CD4-positive, alpha-beta T cell (primary cell): ENCODE results near the gene ST3GAL3. TPM values are rescaled to one million over a fixed set of nuclear protein-coding genes. Genes with fewer than 3 reads are reported as not detected.

Experiments
- ATAC-seq: fragments of 200-7000 bp; cut with Tn5 transposase; one replicate; pipeline ENCODE4 v1.10.0; 2022; ENCODE audit warnings: mild to moderate bottlenecking; ENCODE audit not compliant: poor library complexity
- CTCF ChIA-PET: fragments of 350-600 bp; sonication (Branson Sonifier 250); formaldehyde crosslinking; loops from one replicate; lab custom pipeline; 2021; ENCODE audit warnings: antibody characterized with exemption, inconsistent platforms; lab: Charles Lee
- POLR2A ChIA-PET: fragments of 350-600 bp; sonication (Branson Sonifier 250); formaldehyde crosslinking; loops from one replicate; lab custom pipeline; 2021; ENCODE audit warnings: antibody characterized with exemption, inconsistent platforms; lab: Charles Lee
- DNase-seq, 14 experiments: peaks; one replicate each; pipeline ENCODE4 v3.0.0-alpha.2; 2013 to 2020; ENCODE audit warnings: mixed read lengths in 2 of 14
- H3K27ac ChIP-seq, 2 donors: one replicate each; pipeline versions ENCODE4 v1.5.1 to v1.7.0; 2013; ENCODE audit warnings: low read length in 2 of 2, low read depth in 1 of 2, mild to moderate bottlenecking in 1 of 2
- H3K27me3 ChIP-seq, 2 experiments: 1 replicate in 1 of 2; 2 replicates in 1 of 2; pipeline versions ENCODE4 v1.6.1 to v1.7.0; 2013; ENCODE audit warnings: low read length in 2 of 2, control low read depth in 1 of 2, mild to moderate bottlenecking in 1 of 2, moderate library complexity in 1 of 2; ENCODE audit not compliant: insufficient read depth in 2 of 2, control insufficient read depth in 1 of 2
- H3K36me3 ChIP-seq: one replicate; pipeline ENCODE4 v1.6.1; 2013; ENCODE audit warnings: low read length, control low read depth; ENCODE audit not compliant: insufficient read depth
- H3K4me1 ChIP-seq: one replicate; pipeline ENCODE4 v1.6.1; 2013; ENCODE audit warnings: low read length, control low read depth; ENCODE audit not compliant: insufficient read depth
- H3K4me3 ChIP-seq: one replicate; pipeline ENCODE4 v1.5.1; 2013; ENCODE audit warnings: mild to moderate bottlenecking, low read length, moderate library complexity
- H3K9me3 ChIP-seq, 2 experiments: 1 replicate in 1 of 2; 2 replicates in 1 of 2; pipeline versions ENCODE4 v1.6.1 to v1.7.0; 2013; ENCODE audit warnings: low read length in 2 of 2, mild to moderate bottlenecking in 2 of 2, control low read depth in 1 of 2, moderate library complexity in 1 of 2; ENCODE audit not compliant: control insufficient read depth in 1 of 2, insufficient read depth in 1 of 2
- H3K27ac Mint-ChIP-seq: one replicate; pipeline ENCODE4 v1.8.0; 2020; ENCODE audit warnings: mixed read lengths
- H3K27me3 Mint-ChIP-seq: one replicate; pipeline ENCODE4 v1.8.0; 2021; ENCODE audit warnings: mixed read lengths
- H3K36me3 Mint-ChIP-seq: one replicate; pipeline ENCODE4 v1.8.0; 2021; ENCODE audit warnings: low read depth, mixed read lengths
- H3K4me1 Mint-ChIP-seq: one replicate; pipeline ENCODE4 v1.8.0; 2021; ENCODE audit warnings: low read depth, mixed read lengths
- H3K4me3 Mint-ChIP-seq: one replicate; pipeline ENCODE4 v1.8.0; 2020; ENCODE audit warnings: mild to moderate bottlenecking, mixed read lengths
- H3K9me3 Mint-ChIP-seq: one replicate; pipeline ENCODE4 v1.8.0; 2020; ENCODE audit warnings: mixed read lengths
- CTCF ChIP-seq: fragments of 200-600 bp; IDR thresholded peaks from one replicate; pipeline ENCODE4 v1.8.0; 2022; ENCODE audit warnings: antibody characterized with exemption, mild to moderate bottlenecking
- intact Hi-C, 2 experiments: fragments of 100-400 bp; cut with DNase I in 1 of 2; cut with micrococcal nuclease in 1 of 2; formaldehyde crosslinking; loops; one replicate each; pipeline versions ENCODE4 v1.15.1 to v1.9.0; 2023 to 2025; cut with DNase I, micrococcal nuclease
- total RNA-seq, 174 experiments: library from RNA in 2 of 174; stranded (reverse) in 2 of 174; gene quantifications; one replicate each; pipeline ENCODE4 v1.2.3 and lab custom pipeline; 2021 to 2026

The ST3GAL3 gene
- total RNA-seq, 2 experiments from 2014 or later: 17.6 to 20.5 TPM

GRCh38 chr1:43975249-43975961 lies 268.1 kb downstream of the ST3GAL3 start:
- peaks cover 61% of the 10 kb centered on the region for H3K4me1 ChIP-seq
- peak overlapping the region; percentile 96 for H3K4me3 Mint-ChIP-seq
- DNase-seq: peak in 11 of 14 experiments; percentile 22 to 79 (median 42)
- peaks cover 8% of the 10 kb centered on the region for H3K27me3 Mint-ChIP-seq
- TF ChIP-seq CTCF: no peak
- H3K27ac Mint-ChIP-seq: peak overlapping the region; percentile 92
- peaks cover 50% of the 10 kb centered on the region for H3K36me3 Mint-ChIP-seq
- H3K9me3 Mint-ChIP-seq: no peaks in the 10 kb centered on the region
- H3K36me3 ChIP-seq: peaks cover 40% of the 10 kb centered on the region
- H3K4me3 ChIP-seq: peak overlapping the region; percentile 99
- H3K4me1 Mint-ChIP-seq: peaks cover 65% of the 10 kb centered on the region
- H3K27me3 ChIP-seq: peaks cover 5 to 7% of the 10 kb centered on the region in 2 experiments
- H3K27ac ChIP-seq: peak overlapping the region; percentile 78 to 86
- H3K9me3 ChIP-seq: no peaks in the 10 kb centered on the region
- ChIA-PET CTCF (interaction anchor here (0.8 to 2.8 kb wide), 7 partner anchors 16 to 70 kb away, joined by 4 to 13 read pairs (median 6); partner anchors contain the start of genes ARTN, CCDC24 and IPO13), POLR2A (interaction anchor here (0.6 to 2.6 kb wide), 8 partner anchors 12 to 833 kb away, joined by 3 to 10 read pairs (median 4); partner anchors contain the start of genes BTBD19, IPO13 and ST3GAL3)
- intact Hi-C loops: loop anchor here in 1 of 2 experiments (1.0 to 10.0 kb wide), 7 partner anchors 16 to 1208 kb away; partner anchors contain the start of genes C1orf50, CCDC24, CDC20 and CFAP57
- ATAC-seq: peak; percentile 18

- Histone ChIP-seq H3K4me3 (peak overlapping the region; percentile 99), H3K27ac (no peak overlapping the region), H3K4me1 (peaks cover 59% of the 10 kb centered on the region), H3K9me3 (no peaks in the 10 kb centered on the region), H3K36me3 (peaks cover 40% of the 10 kb centered on the region), H3K27me3 (peaks cover 5 to 7% of the 10 kb centered on the region in 2 experiments)
- DNase-seq (no peak), ATAC-seq (no peak)
- POLR2A ChIA-PET: interaction anchor here (0.8 to 2.6 kb wide), 6 partner anchors 11 to 269 kb away, joined by 3 to 10 read pairs (median 4); partner anchors contain the start of genes IPO13 and ST3GAL3
- Mint-ChIP-seq H3K9me3 (no peaks in the 10 kb centered on the region), H3K27ac (peak overlapping the region; percentile 92), H3K4me3 (peak overlapping the region; percentile 96), H3K27me3 (peaks cover 13% of the 10 kb centered on the region), H3K36me3 (peaks cover 50% of the 10 kb centered on the region), H3K4me1 (peaks cover 58% of the 10 kb centered on the region)
- CTCF ChIA-PET: interaction anchor here (0.8 to 2.8 kb wide), 6 partner anchors 15 to 60 kb away, joined by 4 to 13 read pairs (median 8); partner anchors contain the start of genes ARTN, CCDC24 and IPO13
- TF ChIP-seq CTCF: no peak
- intact Hi-C loops: loop anchor here in 1 of 2 experiments (5.0 to 10.0 kb wide), 5 partner anchors 379 to 1209 kb away; partner anchors contain the start of genes C1orf50, CDC20, CFAP57 and EBNA1BP2
Observed at GRCh38 chr1:43976045-43976444, 268.7 kb downstream of the ST3GAL3 start.

GRCh38 chr1:43976890-43977289 lies 269.6 kb downstream of the ST3GAL3 start:
- DNase-seq (no peak), ATAC-seq (no peak)
- H3K4me3 Mint-ChIP-seq: peak overlapping the region; percentile 96
- H3K27ac Mint-ChIP-seq: no peak overlapping the region
- TF ChIP-seq CTCF: no peak
- H3K4me3 ChIP-seq: no peak overlapping the region
- no peak overlapping the region for H3K27ac ChIP-seq
- intact Hi-C loops: loop anchor here in 1 of 2 experiments (5.0 to 10.0 kb wide), 5 partner anchors 378 to 1210 kb away; partner anchors contain the start of genes C1orf50, CDC20, CFAP57 and EBNA1BP2
- peaks cover 57% of the 10 kb centered on the region for H3K4me1 Mint-ChIP-seq
- H3K36me3 Mint-ChIP-seq: peaks cover 50% of the 10 kb centered on the region
- no peaks in the 10 kb centered on the region for H3K9me3 ChIP-seq
- H3K27me3 ChIP-seq: peaks cover 5 to 7% of the 10 kb centered on the region in 2 experiments
- H3K36me3 ChIP-seq: peaks cover 32% of the 10 kb centered on the region
- H3K4me1 ChIP-seq: peaks cover 54% of the 10 kb centered on the region
- ChIA-PET CTCF (no interaction called here), POLR2A (no interaction called here)
- H3K27me3 Mint-ChIP-seq: peaks cover 13% of the 10 kb centered on the region
- H3K9me3 Mint-ChIP-seq: no peaks in the 10 kb centered on the region
